Kidney epithelial cell (primary cell): ENCODE data around the gene ZNF32. TPM values are rescaled to one million over a fixed set of nuclear protein-coding genes. Genes with fewer than 3 reads are reported as not detected.

Experiments used
- DNase-seq: peaks from one replicate; pipeline ENCODE4 v3.0.0-alpha.2; 2010; ENCODE audit warnings: low read depth
- H3K27me3 ChIP-seq: 2 replicates; pipeline ENCODE4 v1.6.0; 2011; ENCODE audit warnings: low read length; ENCODE audit not compliant: control insufficient read depth, insufficient read depth
- H3K36me3 ChIP-seq: 2 replicates; pipeline ENCODE4 v1.5.1; 2011; ENCODE audit warnings: low read length; ENCODE audit not compliant: control insufficient read depth, insufficient read depth
- H3K4me3 ChIP-seq: 2 replicates; pipeline ENCODE4 v1.5.1; 2011; ENCODE audit warnings: low read depth, mild to moderate bottlenecking, control low read depth, low read length
- total RNA-seq: library from RNA; depleted of rRNA; stranded (reverse); fragments of >200 nt; gene quantifications from 2 replicates; pipeline ENCODE4 v1.2.3, GENCODE V29; 2015
- TF ChIP-seq, protein P1 (sequence below): IDR thresholded peaks from 2 replicates; pipeline ENCODE4 v1.5.1; 2011; ENCODE audit warnings: mild to moderate bottlenecking, moderate library complexity, low read length, control low read depth, inconsistent platforms; ENCODE audit not compliant: insufficient read depth, poor library complexity, severe bottlenecking

Gene ZNF32
- total RNA-seq, 1 donor from 2014 or later = 40.3 TPM

GRCh38 chr10:43627942-43628341, 20.7 kb downstream of the ZNF32 start:
- H3K27me3 ChIP-seq = no peaks in the 10 kb centered on the region
- no peak for DNase-seq
- no peak overlapping the region for H3K4me3 ChIP-seq
- H3K36me3 ChIP-seq = no peaks in the 10 kb centered on the region
- TF ChIP-seq, protein P1, sequence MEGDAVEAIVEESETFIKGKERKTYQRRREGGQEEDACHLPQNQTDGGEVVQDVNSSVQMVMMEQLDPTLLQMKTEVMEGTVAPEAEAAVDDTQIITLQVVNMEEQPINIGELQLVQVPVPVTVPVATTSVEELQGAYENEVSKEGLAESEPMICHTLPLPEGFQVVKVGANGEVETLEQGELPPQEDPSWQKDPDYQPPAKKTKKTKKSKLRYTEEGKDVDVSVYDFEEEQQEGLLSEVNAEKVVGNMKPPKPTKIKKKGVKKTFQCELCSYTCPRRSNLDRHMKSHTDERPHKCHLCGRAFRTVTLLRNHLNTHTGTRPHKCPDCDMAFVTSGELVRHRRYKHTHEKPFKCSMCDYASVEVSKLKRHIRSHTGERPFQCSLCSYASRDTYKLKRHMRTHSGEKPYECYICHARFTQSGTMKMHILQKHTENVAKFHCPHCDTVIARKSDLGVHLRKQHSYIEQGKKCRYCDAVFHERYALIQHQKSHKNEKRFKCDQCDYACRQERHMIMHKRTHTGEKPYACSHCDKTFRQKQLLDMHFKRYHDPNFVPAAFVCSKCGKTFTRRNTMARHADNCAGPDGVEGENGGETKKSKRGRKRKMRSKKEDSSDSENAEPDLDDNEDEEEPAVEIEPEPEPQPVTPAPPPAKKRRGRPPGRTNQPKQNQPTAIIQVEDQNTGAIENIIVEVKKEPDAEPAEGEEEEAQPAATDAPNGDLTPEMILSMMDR = no peak

DNA sequence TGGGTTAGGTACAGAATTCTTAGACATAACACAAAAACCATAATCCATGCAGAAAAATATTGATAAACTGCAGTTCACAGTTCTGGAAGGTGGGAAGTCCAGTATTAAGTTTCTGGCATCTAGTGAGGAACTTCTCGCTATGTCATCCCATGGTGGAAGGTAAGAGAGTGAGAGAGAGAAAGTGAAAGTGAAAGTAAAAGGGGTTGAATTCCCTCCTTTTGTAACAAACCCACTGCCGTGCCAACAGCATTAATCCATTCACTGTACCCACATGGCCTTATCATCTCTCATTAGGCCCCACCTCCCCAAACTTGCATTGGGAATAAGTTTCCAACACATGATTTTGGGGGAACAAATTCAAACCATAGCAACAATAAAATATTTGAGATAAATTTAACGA, 25.3 kb downstream of the ZNF32 start:
- TF ChIP-seq, protein P1 = no peak
- H3K27me3 ChIP-seq = no peaks in the 10 kb centered on the region
- H3K36me3 ChIP-seq = no peaks in the 10 kb centered on the region
- no peak overlapping the region for H3K4me3 ChIP-seq
- no peak for DNase-seq

DNA sequence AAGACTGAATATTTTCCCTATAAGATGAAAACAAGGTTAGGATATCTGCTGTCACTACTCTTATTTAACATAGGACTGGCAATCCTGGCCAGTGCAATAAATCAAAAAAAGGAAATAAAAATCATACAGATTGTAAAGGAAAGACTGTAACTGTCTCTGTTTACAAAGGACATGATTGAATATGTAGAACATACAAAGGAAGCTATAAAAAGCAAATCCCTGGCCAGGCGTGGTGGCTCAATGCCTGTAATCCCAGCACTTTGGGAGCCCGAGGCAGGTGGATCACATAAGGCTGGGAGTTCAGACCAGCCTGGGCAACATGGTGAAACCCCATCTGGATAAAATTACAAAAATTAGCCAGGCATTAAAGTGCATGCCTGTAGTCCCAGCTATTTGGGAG, 26.6 kb downstream of the ZNF32 start:
- no peak overlapping the region for H3K4me3 ChIP-seq
- no peaks in the 10 kb centered on the region for H3K36me3 ChIP-seq
- H3K27me3 ChIP-seq = no peaks in the 10 kb centered on the region
- DNase-seq = no peak
- TF ChIP-seq, protein P1 = no peak

GRCh38 chr10:43619368-43619767, 29.3 kb downstream of the ZNF32 start:
- Histone ChIP-seq H3K4me3 (no peak overlapping the region), H3K36me3 (no peaks in the 10 kb centered on the region), H3K27me3 (no peaks in the 10 kb centered on the region)
- TF ChIP-seq, protein P1 = no peak
- DNase-seq = no peak

GRCh38 chr10:43616697-43617370, 31.8 kb downstream of the ZNF32 start:
- H3K27me3 ChIP-seq = no peaks in the 10 kb centered on the region
- TF ChIP-seq, protein P1 = no peak
- no peak overlapping the region for H3K4me3 ChIP-seq
- no peak for DNase-seq
- H3K36me3 ChIP-seq = no peaks in the 10 kb centered on the region

- no peak overlapping the region for H3K4me3 ChIP-seq
- no peaks in the 10 kb centered on the region for H3K27me3 ChIP-seq
- TF ChIP-seq, protein P1 = no peak
- no peaks in the 10 kb centered on the region for H3K36me3 ChIP-seq
- DNase-seq = no peak
Observed at GRCh38 chr10:43610636-43611035, 38.0 kb downstream of the ZNF32 start.
